GM19043 (cell line): ENCODE results near the gene GSG1L.
"Not testable (repeated sequence)": the region's sequence is repeated elsewhere in the genome, so short reads cannot be mapped to it uniquely, and the experiment has no call there.

Experiments used
- ATAC-seq: cut with Tn5 transposase; IDR thresholded peaks from one replicate; pipeline ENCODE4 v1.9.1; 2021; ENCODE audit warnings: low read depth; ENCODE audit not compliant: unreplicated experiment

Gene GSG1L

GRCh38 chr16:27748868-27749546 lies 314.5 kb downstream of the GSG1L start:
- no peak for ATAC-seq

GRCh38 chr16:27747946-27748345 lies 315.6 kb downstream of the GSG1L start:
- ATAC-seq: no peak

- no peak for ATAC-seq
Observed at GRCh38 chr16:27746076-27746855, 317.2 kb downstream of the GSG1L start.

- no peak for ATAC-seq
Observed at GRCh38 chr16:27745348-27745747, 318.2 kb downstream of the GSG1L start.

- ATAC-seq: no peak
Observed at GRCh38 chr16:27743963-27744362, 319.6 kb downstream of the GSG1L start.

- ATAC-seq: not testable (repeated sequence)
Observed at GRCh38 chr16:27743001-27743400, 320.5 kb downstream of the GSG1L start.

GRCh38 chr16:27742333-27742732 lies 321.2 kb downstream of the GSG1L start:
- no peak for ATAC-seq

GRCh38 chr16:27740496-27741201 lies 322.9 kb downstream of the GSG1L start:
- ATAC-seq: no peak

- no peak for ATAC-seq
Observed at GRCh38 chr16:27739606-27740357, 323.7 kb downstream of the GSG1L start.

- no peak for ATAC-seq
Observed at GRCh38 chr16:27738596-27738995, 324.9 kb downstream of the GSG1L start.
